ENCODE results near the gene INO80D.

The INO80D gene

GRCh38 chr2:205967391-205968075, 118.4 kb downstream of the INO80D start:
- no peaks in the 10 kb centered on the region for H3K27me3 ChIP-seq (replicated peaks)
- no peak for TF ChIP-seq CTCF (IDR thresholded peaks at IDR 0.05; ENCODE audit: low read depth, low read length, missing control alignments)
- H3K36me3 ChIP-seq (replicated peaks): no peaks in the 10 kb centered on the region
- in situ Hi-C loops (cut with HindIII; ENCODE audit: low pct_ligation_motif_present, low sequenced_read_pairs): no loop called here
- no peak overlapping the region for H3K27ac ChIP-seq
- DNase-seq: no peak
- no peak overlapping the region for H3K4me3 ChIP-seq (ENCODE audit: low read depth, low read length)

GRCh38 chr2:205965707-205966106, 120.3 kb downstream of the INO80D start:
- Histone ChIP-seq H3K36me3 (replicated peaks) (no peaks in the 10 kb centered on the region), H3K27me3 (replicated peaks) (no peaks in the 10 kb centered on the region), H3K27ac (no peak overlapping the region), H3K4me3 (ENCODE audit: low read depth, low read length) (no peak overlapping the region)
- in situ Hi-C loops (cut with HindIII; ENCODE audit: low pct_ligation_motif_present, low sequenced_read_pairs): no loop called here
- TF ChIP-seq CTCF (IDR thresholded peaks at IDR 0.05; ENCODE audit: low read depth, low read length, missing control alignments): no peak
- no peak for DNase-seq

- no peak for DNase-seq
- no peaks in the 10 kb centered on the region for H3K36me3 ChIP-seq (replicated peaks)
- no peak overlapping the region for H3K27ac ChIP-seq
- no peak overlapping the region for H3K4me3 ChIP-seq (ENCODE audit: low read depth, low read length)
- in situ Hi-C loops (cut with HindIII; ENCODE audit: low pct_ligation_motif_present, low sequenced_read_pairs): no loop called here
- H3K27me3 ChIP-seq (replicated peaks): no peaks in the 10 kb centered on the region
- no peak for TF ChIP-seq CTCF (IDR thresholded peaks at IDR 0.05; ENCODE audit: low read depth, low read length, missing control alignments)
Measured at GRCh38 chr2:205964111-205964761, 121.7 kb downstream of the INO80D start.

- H3K27ac ChIP-seq: no peak overlapping the region
- H3K4me3 ChIP-seq (ENCODE audit: low read depth, low read length): no peak overlapping the region
- DNase-seq: no peak
- H3K27me3 ChIP-seq (replicated peaks): no peaks in the 10 kb centered on the region
- TF ChIP-seq CTCF (IDR thresholded peaks at IDR 0.05; ENCODE audit: low read depth, low read length, missing control alignments): no peak
- H3K36me3 ChIP-seq (replicated peaks): no peaks in the 10 kb centered on the region
- in situ Hi-C loops (cut with HindIII; ENCODE audit: low pct_ligation_motif_present, low sequenced_read_pairs): no loop called here
Measured at GRCh38 chr2:205959521-205959920, 126.5 kb downstream of the INO80D start.

GRCh38 chr2:205957452-205958154, 128.4 kb downstream of the INO80D start:
- no peak for DNase-seq
- H3K27ac ChIP-seq: no peak overlapping the region

More at GRCh38 chr2:205957452-205958154, 128.4 kb downstream of the INO80D start:
- Histone ChIP-seq H3K27me3 (replicated peaks) (no peaks in the 10 kb centered on the region), H3K4me3 (ENCODE audit: low read depth, low read length) (no peak overlapping the region), H3K36me3 (replicated peaks) (no peaks in the 10 kb centered on the region)
- TF ChIP-seq CTCF (IDR thresholded peaks at IDR 0.05; ENCODE audit: low read depth, low read length, missing control alignments): no peak
- in situ Hi-C loops (cut with HindIII; ENCODE audit: low pct_ligation_motif_present, low sequenced_read_pairs): no loop called here

All from brain microvascular endothelial cell (primary cell).